Dermis microvascular lymphatic vessel endothelial cell (primary cell): ENCODE measurements around the gene CLDN8. TPM values are rescaled to one million over a fixed set of nuclear protein-coding genes. Genes with fewer than 3 reads are reported as not detected.

Experiments used
- DNase-seq, 2 donors: peaks; one replicate each; pipeline versions ENCODE4 v3.0.0 to v3.0.0-alpha.2; 2010; ENCODE audit warnings: low read depth in 2 of 2
- total RNA-seq: library from RNA; depleted of rRNA; stranded (reverse); fragments of >200 nt; gene quantifications from 2 replicates; pipeline ENCODE4 v1.2.1, GENCODE V29; 2014

CLDN8 gene
- not detected in 2 replicates for total RNA-seq

DNA sequence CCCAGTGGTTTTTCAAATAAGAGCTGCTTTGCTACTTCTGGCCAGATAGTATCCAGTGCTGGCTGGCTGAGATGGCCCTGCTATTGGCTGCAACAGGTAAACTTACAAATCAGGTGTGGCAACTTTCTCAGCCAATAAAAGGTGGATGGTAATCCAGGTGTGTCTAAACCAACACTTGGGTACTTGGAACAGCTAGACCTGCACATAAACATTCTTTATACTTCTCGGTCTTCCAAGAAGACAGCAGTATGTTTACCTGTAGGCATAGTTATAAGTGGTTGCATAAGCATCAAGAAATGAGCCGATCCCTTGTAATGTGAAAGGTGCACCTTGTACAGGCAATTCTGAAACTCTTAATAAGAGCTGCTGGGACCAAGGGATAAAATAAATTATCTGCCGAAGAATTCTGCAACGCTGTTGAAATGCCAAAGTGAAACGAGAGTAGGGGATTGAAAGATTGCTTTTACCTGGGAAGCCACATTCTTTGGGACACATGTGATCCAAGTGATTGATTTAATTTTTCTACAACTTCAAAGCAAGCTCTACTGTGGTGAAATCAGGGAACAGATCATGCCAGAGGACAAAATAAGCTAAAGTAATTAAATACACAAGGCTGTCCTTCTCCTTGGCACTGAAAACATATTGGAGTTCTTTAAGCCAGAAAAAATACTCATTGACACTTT, at the start of gene CLDN8:
TSS of gene CLDN8 (minus strand) at position 57 of the 683 bp plus-strand sequence. CDS start 172 bp downstream, outside the sequence.
- DNase-seq: no peak

- no peak for DNase-seq
Measured at GRCh38 chr21:30257773-30258172, 41.9 kb upstream of the CLDN8 start.

GRCh38 chr21:30256100-30256499, 40.2 kb upstream of the CLDN8 start:
- DNase-seq: no peak

DNA sequence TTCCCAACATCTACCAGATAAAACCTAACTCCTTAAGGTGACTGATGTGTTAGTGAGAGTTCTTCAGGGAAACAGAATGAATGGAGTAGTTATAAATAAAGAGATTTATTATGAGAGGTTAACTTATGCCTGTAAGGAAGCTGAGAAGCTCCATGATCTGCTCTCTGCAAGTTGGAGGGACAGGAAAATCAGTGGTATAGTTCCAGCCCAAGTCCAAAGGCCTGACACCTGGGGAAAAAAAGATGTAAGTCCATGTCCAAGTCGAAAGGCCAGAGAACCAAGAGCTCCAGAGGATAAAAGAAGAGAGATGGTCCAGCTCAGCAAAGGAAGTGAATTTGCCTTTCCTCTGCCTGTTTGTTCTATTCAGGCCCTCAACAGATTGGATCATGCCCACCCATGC, 39.8 kb upstream of the CLDN8 start:
- DNase-seq: no peak

- no peak for DNase-seq
Measured at GRCh38 chr21:30251781-30252180, 35.9 kb upstream of the CLDN8 start.

DNA sequence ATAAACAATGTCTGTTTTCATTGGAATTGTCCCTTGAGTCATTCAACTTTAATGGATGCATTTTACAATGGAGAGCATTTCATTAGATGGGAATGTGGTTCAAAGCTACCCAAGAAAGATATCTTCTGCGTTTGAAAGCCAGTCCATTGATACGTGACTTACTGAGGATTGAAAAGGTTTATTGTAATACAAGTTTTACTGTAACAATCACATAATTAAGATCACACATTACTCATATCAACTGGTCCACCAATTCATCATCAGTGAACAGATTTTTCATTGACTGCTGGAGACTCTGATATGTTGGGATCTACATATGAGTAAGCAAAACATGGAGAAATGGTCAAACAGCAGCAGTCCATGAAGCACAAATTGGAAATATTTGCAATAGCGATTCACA, 34.0 kb upstream of the CLDN8 start:
- no peak for DNase-seq

- DNase-seq: no peak
Measured at GRCh38 chr21:30248844-30249243, 32.9 kb upstream of the CLDN8 start.

DNA sequence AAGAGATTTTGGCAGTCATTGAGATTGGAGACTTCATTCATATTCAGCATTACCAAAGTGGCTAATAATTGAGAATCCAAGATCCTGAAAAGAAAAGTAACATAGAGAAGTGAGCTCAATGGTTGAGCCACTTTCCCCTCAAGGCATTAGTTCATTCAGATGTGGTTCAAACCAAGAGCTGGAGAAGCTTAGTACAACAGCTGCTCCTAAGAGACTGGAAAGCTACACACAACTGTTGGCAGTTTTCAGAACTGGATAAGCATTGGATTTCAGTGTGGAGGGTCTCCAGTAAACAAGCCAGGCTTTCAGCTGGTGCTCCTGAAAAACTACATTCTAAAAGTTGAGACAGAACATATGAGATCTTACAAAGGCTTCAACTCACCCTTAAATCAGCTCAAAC, 29.2 kb upstream of the CLDN8 start:
- no peak for DNase-seq

- DNase-seq: no peak
Measured at GRCh38 chr21:30243691-30244090, 27.8 kb upstream of the CLDN8 start.

DNA sequence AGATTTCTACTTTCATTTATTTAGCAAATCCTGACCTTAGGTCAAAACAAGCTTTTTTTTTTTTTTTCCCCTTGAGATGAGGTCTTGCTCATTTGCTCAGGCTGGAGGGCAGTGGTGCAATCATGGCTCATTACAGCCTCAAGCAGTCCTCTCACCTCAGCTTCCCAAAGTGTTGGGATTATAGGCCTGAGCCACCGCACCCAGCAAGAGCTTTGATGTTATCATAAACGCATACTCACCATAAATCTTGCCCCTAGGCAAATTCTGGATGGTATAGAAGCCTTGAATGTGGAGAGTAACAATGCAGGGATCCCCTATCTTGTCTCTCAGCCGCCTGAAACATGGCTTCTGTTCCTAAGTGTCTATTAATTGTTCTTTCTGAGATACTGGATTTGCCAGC, 24.8 kb upstream of the CLDN8 start:
- DNase-seq: no peak

DNA sequence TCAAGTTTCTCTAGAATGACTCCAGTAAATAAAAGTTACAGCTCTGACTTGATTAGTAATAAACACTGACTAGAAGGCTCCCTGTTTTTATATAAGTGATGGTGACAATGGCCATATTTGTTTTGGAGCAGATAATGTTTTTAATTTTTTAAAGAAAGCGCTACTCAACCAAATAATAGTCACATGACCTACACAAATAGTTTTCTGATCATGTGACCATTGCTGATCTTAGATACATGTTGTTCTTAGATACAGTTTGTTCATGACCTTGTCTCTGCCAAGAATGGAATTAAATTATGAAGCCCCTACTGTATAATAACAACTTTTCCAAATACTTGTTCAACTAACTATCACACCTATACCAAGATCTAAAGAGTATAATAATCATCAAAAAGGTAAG, 22.3 kb upstream of the CLDN8 start:
- no peak for DNase-seq

DNA sequence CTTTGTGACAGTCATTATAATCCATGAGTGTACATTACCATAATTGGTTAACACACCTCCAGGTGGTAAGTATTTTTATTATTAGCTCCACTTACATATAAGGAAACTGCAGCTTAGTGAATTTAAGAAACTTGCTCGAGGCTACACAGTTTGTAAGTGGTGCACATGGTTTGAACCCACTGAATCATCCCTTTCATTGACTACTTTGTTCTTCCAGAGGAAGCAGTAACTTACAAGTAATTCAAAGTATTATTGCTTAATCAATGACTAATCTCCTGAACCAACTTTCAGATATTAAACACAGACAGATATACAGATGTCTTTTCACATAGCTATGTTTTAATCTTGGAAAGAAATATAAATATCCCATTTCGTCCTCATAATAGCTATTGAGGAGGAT, 18.7 kb upstream of the CLDN8 start:
- no peak for DNase-seq

- no peak for DNase-seq
Measured at GRCh38 chr21:30234050-30234449, 18.2 kb upstream of the CLDN8 start.

- no peak for DNase-seq
Measured at GRCh38 chr21:30233228-30234020, 17.5 kb upstream of the CLDN8 start.

- DNase-seq: no peak
Measured at GRCh38 chr21:30232011-30232410, 16.1 kb upstream of the CLDN8 start.

- no peak for DNase-seq
Measured at GRCh38 chr21:30227633-30228404, 11.9 kb upstream of the CLDN8 start.

- no peak for DNase-seq
Measured at GRCh38 chr21:30227128-30227527, 11.2 kb upstream of the CLDN8 start.

- no peak for DNase-seq
Measured at GRCh38 chr21:30223596-30223995, 7.7 kb upstream of the CLDN8 start.

DNA sequence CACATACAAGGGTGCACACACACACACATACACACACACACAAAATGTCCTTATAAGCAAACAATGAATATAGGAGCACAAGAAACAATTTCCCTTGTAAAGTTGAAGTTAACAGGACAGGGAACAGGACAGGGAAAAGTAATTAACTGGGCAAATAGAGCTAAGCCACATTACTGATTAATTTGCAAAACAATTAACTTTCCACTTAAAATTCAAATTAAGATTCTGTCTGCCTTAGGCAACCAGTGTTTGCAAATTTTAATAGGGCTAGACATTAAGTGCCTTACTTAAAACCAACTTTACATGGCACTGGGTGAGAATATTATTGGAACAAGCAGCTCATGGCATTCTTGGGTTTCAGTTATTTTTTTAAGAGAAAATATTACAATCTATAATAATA, 6.8 kb upstream of the CLDN8 start:
- DNase-seq: no peak

DNA sequence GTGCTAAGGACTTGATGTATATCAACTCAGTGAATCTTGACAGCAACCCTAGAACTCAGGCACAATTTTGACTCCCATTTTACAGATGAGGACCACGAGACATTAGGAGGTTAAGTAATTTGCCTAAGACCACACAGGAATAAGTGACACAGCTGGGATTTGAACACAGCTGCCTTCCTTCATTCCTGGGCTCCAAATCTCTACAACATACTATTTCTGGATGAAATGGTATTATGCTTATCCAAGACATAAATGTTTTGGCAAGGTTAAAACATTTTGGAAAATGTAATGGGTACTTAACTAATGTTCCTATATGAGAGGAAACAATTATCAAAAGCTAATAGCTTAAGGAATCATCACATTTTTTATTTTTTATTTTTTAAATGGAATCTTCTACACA, 4.8 kb downstream of the CLDN8 start:
- DNase-seq: no peak

DNA sequence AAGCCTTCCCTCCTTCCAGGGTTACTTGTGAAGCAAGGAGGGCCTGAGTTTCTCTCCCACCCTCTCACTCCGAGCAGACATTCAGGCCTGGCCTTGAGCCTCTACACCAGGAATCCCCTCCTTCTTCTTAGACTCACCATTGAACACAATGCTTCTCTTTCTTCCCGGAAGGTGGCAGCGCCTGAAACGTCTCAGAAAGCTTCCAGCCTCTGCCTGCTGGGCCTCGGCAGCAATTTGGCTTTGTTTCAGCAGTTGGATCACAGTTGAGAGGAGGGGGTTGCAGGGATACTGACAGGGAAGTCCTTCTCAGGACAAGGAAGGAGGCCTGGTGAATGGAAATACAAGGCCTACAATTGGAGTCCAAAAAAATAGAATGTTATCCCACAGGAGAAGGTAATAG, 6.3 kb downstream of the CLDN8 start:
- DNase-seq: no peak

- no peak for DNase-seq
Measured at GRCh38 chr21:30207252-30207579, 8.7 kb downstream of the CLDN8 start.
